Smooth muscle cell (in vitro differentiated cells): ENCODE measurements around the gene MSANTD1. TPM values are rescaled to one million over a fixed set of nuclear protein-coding genes. Genes with fewer than 3 reads are reported as not detected.

Experiments used
- DNase-seq: peaks from one replicate; lab custom pipeline; 2025; ENCODE audit not compliant: unreplicated experiment; lab: John Stamatoyannopoulos, UW
- H2AFZ ChIP-seq: fragments of 200-600 bp; sonication (generic); 2 replicates; pipeline ENCODE4 v1.6.0; 2016; ENCODE audit warnings: antibody characterized with exemption, low read depth, mild to moderate bottlenecking
- H3F3A ChIP-seq: fragments of 200-600 bp; sonication (generic); 2 replicates; pipeline ENCODE4 v1.6.0; 2017; ENCODE audit warnings: antibody characterized with exemption, low read depth
- H3K27ac ChIP-seq: fragments of 200-600 bp; sonication (generic); 2 replicates; pipeline ENCODE4 v1.5.1; 2016; ENCODE audit warnings: low read depth, mild to moderate bottlenecking
- H3K27me3 ChIP-seq: fragments of 200-600 bp; sonication (generic); 2 replicates; pipeline ENCODE4 v1.6.1; 2016; ENCODE audit warnings: low read depth, mild to moderate bottlenecking
- H3K36me3 ChIP-seq: fragments of 200-600 bp; sonication (generic); 2 replicates; pipeline ENCODE4 v1.5.1; 2016; ENCODE audit warnings: low read depth
- H3K4me1 ChIP-seq: fragments of 200-600 bp; sonication (generic); 2 replicates; pipeline ENCODE4 v1.5.1; 2016; ENCODE audit warnings: low read depth
- H3K4me2 ChIP-seq: fragments of 200-600 bp; sonication (generic); 2 replicates; pipeline ENCODE4 v1.6.0; 2016; ENCODE audit warnings: mild to moderate bottlenecking
- H3K4me3 ChIP-seq: fragments of 200-600 bp; sonication (generic); 2 replicates; pipeline ENCODE4 v1.5.1; 2016; ENCODE audit warnings: mild to moderate bottlenecking
- H3K79me2 ChIP-seq: fragments of 200-600 bp; sonication (generic); 2 replicates; pipeline ENCODE4 v1.6.0; 2016; ENCODE audit warnings: low read depth, mild to moderate bottlenecking
- H3K9ac ChIP-seq: fragments of 200-600 bp; sonication (generic); 2 replicates; pipeline ENCODE4 v1.6.0; 2016; ENCODE audit warnings: low read depth
- H3K9me3 ChIP-seq: fragments of 200-600 bp; sonication (generic); replicated peaks from 2 replicates; pipeline ENCODE4 v1.5.1; 2016; ENCODE audit warnings: low read depth
- H4K20me1 ChIP-seq: fragments of 200-600 bp; sonication (generic); 2 replicates; pipeline ENCODE4 v1.6.0; 2016; ENCODE audit warnings: low read depth
- CTCF ChIP-seq: fragments of 200-600 bp; sonication (generic); IDR thresholded peaks from 2 replicates; pipeline ENCODE4 v1.5.1; 2017; ENCODE audit warnings: borderline replicate concordance, mild to moderate bottlenecking, antibody characterized with exemption; ENCODE audit not compliant: insufficient read depth, poor library complexity, severe bottlenecking
- WGBS: methylation state at CpG from one replicate; pipeline ENCODE4 v1.1.7; 2016; ENCODE audit warnings: low lambda C conversion rate; 5-methylcytosine and 5-hydroxymethylcytosine counted together
- polyA plus RNA-seq: library from polyadenylated mRNA; unstranded; fragments of >200 nt; fragmentation: Nextera tagmentation; extraction: Ambion mirVana; gene quantifications from 2 replicates; pipeline ENCODE4 v1.2.1, GENCODE V29; 2016
- total RNA-seq: library from RNA; depleted of rRNA; stranded (reverse); fragments of >200 nt; gene quantifications from 2 replicates; pipeline ENCODE4 v1.2.3, GENCODE V29; 2014

The MSANTD1 gene
- total RNA-seq: 1.4 TPM in 2 replicates
- polyA plus RNA-seq: 0.30 and 0.43 TPM in 2 replicates

GRCh38 chr4:3248811-3249661, at the start of gene MSANTD1:
Gene MSANTD1 (plus strand): TSS chr4:3249159. CDS start chr4:3249223, 64 bp downstream.
- no peaks in the 10 kb centered on the region for H3F3A ChIP-seq
- no peaks in the 10 kb centered on the region for H3K9me3 ChIP-seq
- no peaks in the 10 kb centered on the region for H3K79me2 ChIP-seq
- no peak within 1 kb of the TSS for H3K9ac ChIP-seq
- H3K4me2 ChIP-seq: no peak within 1 kb of the TSS
- no peaks in the 10 kb centered on the region for H3K4me1 ChIP-seq
- H3K27me3 ChIP-seq: no peaks in the 10 kb centered on the region
- DNase-seq: no peak
- H3K36me3 ChIP-seq: no peaks in the 10 kb centered on the region
- no peak for TF ChIP-seq CTCF
- H2AFZ ChIP-seq: no peak within 1 kb of the TSS
- no peak within 1 kb of the TSS for H3K27ac ChIP-seq
- no peaks in the 10 kb centered on the region for H4K20me1 ChIP-seq
- 92% methylated on average over 72 of the region's 72 CpGs for WGBS
- no peak within 1 kb of the TSS for H3K4me3 ChIP-seq

- Histone ChIP-seq H3K9ac (no peak overlapping the region), H3K4me1 (no peaks in the 10 kb centered on the region), H2AFZ (no peak overlapping the region), H3F3A (peaks cover 12% of the 10 kb centered on the region), H3K4me3 (no peak overlapping the region), H3K27ac (no peak overlapping the region), H3K79me2 (no peaks in the 10 kb centered on the region), H3K4me2 (no peak overlapping the region), H3K27me3 (no peaks in the 10 kb centered on the region), H4K20me1 (peaks cover 28% of the 10 kb centered on the region), H3K36me3 (no peaks in the 10 kb centered on the region), H3K9me3 (no peaks in the 10 kb centered on the region)
- no peak for DNase-seq
- TF ChIP-seq CTCF: no peak
- 97% methylated on average over 17 of the region's 17 CpGs for WGBS
Observed at GRCh38 chr4:3199653-3200422, 49.1 kb upstream of the MSANTD1 start.

- no peak overlapping the region for H3K4me2 ChIP-seq
- no peaks in the 10 kb centered on the region for H3K79me2 ChIP-seq
- H3K9ac ChIP-seq: no peak overlapping the region
- peaks cover 12% of the 10 kb centered on the region for H3F3A ChIP-seq
- H4K20me1 ChIP-seq: peaks cover 28% of the 10 kb centered on the region
- no peak overlapping the region for H3K27ac ChIP-seq
- H3K9me3 ChIP-seq: no peaks in the 10 kb centered on the region
- H2AFZ ChIP-seq: no peak overlapping the region
- 87% methylated on average over 8 of the region's 8 CpGs for WGBS
- TF ChIP-seq CTCF: no peak
- H3K4me3 ChIP-seq: no peak overlapping the region
- H3K4me1 ChIP-seq: peaks cover under 1% of the 10 kb centered on the region
- H3K27me3 ChIP-seq: no peaks in the 10 kb centered on the region
- no peak for DNase-seq
- H3K36me3 ChIP-seq: no peaks in the 10 kb centered on the region
Observed at GRCh38 chr4:3200423-3201090, 48.4 kb upstream of the MSANTD1 start.
